Esophagus muscularis mucosa (tissue), 3 donors: ENCODE results near the gene SOWAHA.

Experiments used
- EP300 ChIP-seq: sonication (generic); formaldehyde crosslinking; IDR thresholded peaks from one replicate; pipeline ENCODE4 v1.6.1; 2017; ENCODE audit warnings: antibody characterized with exemption
- TF ChIP-seq, protein P1 (sequence below), 3 experiments: fragments of 200-600 bp in 2 of 3; fragments of 450-650 bp in 1 of 3; sonication (generic) in 2 of 3; IDR thresholded peaks; one replicate each; pipeline ENCODE4 v1.5.1; 2017 to 2019; ENCODE audit warnings: antibody characterized with exemption in 3 of 3, mild to moderate bottlenecking in 2 of 3, moderate library complexity in 1 of 3

DNA sequence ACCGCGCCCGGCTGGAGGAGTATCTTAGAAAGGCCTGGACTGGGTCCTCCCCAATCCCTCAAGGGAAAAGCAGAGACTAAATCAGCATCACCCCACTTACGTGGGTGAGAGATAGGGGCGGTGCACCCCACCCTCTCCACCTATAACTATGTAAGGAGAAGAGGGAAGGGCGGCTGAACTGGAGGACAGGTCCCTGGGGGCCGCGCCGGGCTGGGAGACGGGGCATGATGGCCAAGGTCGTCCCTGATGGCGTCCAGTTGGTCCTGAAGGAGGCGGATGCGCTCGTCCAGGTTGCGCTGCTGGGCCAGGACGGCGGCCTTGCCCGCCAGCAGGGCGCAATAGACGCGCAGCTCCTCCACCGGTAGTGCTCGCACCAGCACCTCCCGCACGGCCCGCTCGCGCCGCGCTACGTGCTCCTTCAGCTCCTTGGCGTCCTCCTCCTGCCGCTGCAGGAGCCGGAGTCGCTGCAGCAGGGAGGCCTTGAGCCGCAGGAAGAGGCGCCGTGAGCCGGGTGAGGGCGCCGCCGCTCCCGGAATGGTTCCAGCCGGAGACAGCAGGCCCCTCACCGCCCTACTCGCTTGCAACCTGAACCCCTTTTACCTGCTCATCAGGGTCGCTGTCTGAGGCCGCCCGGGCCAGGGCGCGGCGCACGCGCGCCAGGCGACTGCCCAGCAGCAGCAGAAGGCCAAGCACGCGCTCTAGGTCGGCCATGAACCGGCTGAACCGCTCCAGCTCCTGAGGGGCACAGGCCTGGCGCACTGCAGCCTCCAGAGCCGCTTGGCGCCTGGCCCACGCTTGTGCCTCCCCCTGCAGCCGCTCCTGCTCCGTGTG is 9.8 kb downstream of the SOWAHA start:
- TF ChIP-seq, protein P1, sequence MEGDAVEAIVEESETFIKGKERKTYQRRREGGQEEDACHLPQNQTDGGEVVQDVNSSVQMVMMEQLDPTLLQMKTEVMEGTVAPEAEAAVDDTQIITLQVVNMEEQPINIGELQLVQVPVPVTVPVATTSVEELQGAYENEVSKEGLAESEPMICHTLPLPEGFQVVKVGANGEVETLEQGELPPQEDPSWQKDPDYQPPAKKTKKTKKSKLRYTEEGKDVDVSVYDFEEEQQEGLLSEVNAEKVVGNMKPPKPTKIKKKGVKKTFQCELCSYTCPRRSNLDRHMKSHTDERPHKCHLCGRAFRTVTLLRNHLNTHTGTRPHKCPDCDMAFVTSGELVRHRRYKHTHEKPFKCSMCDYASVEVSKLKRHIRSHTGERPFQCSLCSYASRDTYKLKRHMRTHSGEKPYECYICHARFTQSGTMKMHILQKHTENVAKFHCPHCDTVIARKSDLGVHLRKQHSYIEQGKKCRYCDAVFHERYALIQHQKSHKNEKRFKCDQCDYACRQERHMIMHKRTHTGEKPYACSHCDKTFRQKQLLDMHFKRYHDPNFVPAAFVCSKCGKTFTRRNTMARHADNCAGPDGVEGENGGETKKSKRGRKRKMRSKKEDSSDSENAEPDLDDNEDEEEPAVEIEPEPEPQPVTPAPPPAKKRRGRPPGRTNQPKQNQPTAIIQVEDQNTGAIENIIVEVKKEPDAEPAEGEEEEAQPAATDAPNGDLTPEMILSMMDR (IDR thresholded peaks at IDR 0.05): peak in 1 of 3 experiments; percentile 6
- TF ChIP-seq EP300: no peak
